Stimulated activated CD4-positive, alpha-beta T cell treated with anti-CD3 and anti-CD28 coated beads, Interleukin-2, amount 100 ng/mL, for 24 hours (primary cell): Measurements from ENCODE around the gene SEL1L3.
"Not testable (repeated sequence)": the region's sequence is repeated elsewhere in the genome, so short reads cannot be mapped to it uniquely, and the experiment has no call there.

Source experiments
- DNase-seq, 2 donors: peaks; one replicate each; pipeline ENCODE4 v3.0.0-alpha.2; 2020

SEL1L3 gene

DNA sequence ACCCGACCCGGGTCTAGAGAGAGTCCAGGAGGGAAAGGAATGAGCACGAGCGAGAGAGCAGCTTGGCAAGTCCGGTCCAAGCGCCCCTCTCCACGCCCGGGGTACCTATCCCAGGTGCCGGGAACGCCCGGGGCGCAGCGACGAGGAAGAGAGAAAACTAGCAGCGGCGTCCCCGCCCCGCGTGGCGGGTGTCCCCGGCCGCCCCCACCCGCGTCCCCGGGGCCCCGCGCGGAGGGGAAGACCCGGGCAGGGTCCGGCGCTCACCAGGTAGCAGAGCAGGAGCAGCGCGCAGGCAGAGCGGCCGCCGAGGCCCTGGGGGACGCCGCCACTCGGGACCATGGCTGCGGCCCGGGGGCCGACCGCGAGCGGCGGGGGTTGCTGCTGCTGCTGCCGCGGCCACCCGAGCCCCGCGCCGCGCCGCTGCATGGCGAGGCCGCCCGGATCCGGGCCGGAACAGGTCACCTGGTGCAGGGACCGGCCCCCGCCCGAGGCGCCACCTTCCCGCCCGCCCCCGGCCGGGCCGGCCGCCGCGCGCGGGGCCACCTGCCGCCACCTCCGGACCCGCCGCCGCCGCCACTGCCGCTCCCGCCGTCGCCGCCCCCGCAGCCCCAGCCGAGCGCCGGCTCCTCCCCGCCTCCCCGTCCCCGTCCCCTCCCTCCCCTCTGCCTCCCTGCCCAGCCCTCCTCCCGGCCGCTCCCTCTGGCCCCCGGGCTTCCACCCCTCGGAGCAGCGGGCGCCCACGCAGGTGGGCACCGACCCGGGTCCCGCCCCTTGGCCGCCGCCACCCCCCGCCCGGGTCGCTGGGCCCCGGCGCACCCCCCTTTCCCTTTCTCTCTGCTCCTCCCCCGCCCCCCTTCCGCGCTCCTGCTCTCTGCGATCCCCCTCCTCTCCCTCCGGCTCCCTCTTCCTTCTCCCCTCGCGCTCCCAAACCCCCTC lies at the start of gene SEL1L3:
TSS of gene SEL1L3 (minus strand) at position 578 of the 936 bp plus-strand sequence. CDS start at position 426, 152 bp downstream.
- peak; percentile 62 to 72 for DNase-seq

DNA sequence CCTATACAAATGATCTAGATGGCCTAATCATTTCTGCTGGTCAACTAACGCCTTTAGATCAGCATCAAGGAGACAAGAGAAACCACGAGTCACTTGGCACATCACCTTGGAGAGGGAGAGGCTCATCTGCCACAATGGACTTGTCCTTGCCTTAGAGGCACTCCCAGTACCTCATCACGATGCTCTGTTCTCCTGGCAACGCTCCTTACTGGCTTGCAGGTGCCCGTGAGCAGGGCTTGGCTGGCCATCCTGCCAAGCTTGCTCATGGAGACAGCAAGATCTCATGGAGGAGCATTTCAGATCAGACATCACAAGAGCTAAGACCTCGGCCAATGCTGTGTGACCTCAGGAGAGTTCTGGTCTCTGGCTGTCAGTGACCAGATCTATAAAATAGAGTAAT lies 48.6 kb upstream of the SEL1L3 start:
- DNase-seq = no peak

DNA sequence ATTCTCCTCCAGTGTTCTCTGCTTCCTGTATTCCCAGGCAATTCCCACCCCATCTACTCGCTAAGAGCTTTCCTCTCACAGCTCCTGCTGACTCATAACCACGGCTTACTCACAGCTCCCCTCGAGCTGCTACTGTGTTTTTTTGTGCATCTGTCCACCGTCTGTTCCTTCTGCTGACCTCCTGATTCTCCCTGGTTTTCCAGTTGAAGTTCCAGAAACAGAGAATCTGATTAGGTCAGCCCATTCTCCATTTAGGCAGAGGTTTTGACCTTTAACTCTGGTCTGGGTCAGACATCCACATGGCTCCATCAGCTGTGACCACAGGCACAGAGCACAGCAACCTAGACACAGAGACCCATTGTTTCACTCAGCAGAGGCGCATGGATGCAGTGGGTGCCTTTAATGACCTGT lies 45.7 kb upstream of the SEL1L3 start:
- DNase-seq = no peak

DNA sequence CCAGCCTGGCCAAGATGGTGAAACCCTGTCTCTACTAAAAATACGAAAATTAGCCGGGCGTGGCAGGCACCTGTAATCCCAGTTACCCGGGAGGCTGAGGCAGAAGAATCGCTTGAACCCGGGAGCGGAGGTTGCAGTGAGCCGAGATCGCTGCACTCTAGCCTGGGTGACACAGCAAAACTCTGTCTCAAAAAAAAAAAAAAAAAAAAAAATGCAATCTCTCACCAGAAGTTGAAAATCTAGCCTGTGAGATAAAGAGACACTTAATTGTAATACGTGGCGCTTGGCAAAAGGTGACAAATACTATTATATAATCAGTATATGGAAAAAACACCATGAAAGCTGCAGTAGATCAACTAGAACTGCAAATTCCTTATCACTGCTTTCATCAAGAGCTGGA lies 43.3 kb upstream of the SEL1L3 start:
- not testable (repeated sequence) for DNase-seq

DNA sequence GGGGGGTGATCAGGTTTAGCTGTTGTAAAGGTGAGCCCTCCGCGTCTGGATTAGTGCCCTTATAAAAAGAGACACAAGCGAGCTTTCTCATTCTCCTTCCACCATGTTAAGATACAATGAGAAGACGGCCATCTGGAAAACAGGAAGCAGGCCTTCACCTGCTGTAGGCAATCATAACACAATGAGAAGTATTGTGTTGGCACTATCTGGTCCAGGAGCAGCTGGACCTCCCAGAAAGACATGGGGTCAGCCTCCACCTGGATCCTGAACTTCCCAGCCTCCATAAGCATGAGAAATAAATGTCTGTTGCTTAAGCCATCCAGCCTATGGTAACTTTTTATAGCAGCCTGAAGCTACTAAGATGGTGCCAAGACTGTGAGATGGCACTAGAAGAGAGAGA lies 42.6 kb upstream of the SEL1L3 start:
- DNase-seq = no peak

DNA sequence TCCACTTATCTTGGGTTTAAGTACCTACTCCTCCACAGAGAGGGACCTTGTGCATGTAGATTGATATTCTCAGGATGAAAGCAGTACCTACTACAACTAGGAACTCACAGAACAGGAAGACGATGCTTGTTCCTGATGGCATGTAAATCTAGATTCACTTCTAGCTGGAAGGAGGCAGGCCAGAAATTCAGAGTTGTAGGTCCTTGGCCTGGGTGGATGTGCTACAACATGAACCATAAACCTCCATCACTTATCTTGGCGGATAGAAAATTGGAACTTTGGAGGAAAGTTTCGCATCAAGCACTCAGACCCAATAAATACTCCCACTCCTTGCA lies 41.9 kb upstream of the SEL1L3 start:
- DNase-seq = no peak

DNA sequence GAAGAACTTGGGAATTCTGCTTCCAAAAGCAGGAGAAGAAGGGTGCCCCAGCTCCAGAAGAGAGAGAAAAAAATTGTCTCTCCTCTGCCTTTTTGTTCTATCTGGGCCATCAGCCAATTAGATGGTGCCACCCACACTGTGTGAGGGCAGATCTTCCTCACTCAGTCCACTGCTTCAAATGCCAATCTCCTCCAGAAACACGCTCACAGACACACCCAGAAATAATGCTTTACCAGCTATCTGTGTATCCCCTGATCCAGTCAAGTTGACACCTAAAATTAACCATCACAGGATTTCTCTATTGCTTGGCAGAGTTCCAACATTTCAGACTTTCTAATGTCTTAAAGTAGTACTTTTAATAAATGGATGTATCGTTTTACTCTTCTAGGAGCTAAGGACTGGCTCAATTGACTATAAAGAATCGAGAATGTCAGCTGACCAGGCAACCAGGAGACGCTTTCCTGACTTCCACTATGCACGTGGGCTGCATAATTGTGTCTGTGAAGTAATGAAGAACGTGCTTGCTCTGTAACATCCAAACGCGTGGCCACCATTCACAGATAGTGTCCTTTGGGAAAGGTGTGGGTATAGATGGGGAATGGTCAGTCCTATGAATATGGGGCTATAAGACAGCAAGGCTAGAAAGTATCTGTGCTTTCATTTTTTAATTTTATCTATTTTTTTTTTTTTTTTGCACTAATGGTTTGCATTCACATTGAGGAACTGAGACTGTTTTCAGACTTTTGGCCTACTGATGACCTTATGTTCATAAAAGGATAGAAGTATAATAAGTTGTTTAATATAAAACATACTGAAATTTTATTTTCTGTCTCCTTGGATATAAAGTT lies 41.3 kb upstream of the SEL1L3 start:
- DNase-seq = no peak

DNA sequence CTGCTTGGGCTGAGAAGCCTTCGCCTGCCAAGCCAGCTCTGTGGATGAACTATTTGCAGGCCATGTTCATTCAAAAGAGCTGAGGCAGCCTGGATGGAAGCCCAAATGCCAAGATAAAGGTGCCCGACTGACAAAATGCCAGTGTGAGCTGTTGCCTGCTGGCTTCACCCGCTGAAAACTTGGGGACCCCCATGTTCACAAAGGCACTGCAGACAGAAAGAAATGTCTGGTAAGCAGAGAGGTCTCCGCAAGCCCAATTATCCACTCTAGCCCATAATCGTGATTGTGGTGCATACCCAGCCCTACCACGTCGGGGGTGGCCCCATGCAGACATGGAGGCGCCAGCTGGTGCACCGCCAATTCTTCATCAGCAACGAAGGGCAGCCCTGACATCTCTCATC lies 38.2 kb upstream of the SEL1L3 start:
- DNase-seq = no peak

DNA sequence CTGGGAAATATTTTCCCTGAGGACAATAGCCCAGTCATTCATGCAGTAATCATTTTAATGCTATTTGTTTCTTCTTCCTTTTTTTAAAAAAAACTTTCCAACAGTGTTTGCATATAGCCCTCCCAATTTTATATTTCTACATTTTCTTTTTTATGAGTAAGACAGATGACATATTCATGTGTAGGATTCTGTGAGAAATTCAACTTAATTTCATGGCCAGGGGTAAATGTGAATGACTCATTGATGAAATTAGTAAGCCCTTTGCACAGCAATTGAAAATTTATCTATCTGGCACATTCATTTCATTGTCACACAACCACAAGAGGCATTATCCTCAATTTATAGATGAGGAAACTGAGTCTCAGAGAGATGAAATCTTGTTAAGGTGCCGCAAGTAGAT lies 37.5 kb upstream of the SEL1L3 start:
- DNase-seq = no peak

DNA sequence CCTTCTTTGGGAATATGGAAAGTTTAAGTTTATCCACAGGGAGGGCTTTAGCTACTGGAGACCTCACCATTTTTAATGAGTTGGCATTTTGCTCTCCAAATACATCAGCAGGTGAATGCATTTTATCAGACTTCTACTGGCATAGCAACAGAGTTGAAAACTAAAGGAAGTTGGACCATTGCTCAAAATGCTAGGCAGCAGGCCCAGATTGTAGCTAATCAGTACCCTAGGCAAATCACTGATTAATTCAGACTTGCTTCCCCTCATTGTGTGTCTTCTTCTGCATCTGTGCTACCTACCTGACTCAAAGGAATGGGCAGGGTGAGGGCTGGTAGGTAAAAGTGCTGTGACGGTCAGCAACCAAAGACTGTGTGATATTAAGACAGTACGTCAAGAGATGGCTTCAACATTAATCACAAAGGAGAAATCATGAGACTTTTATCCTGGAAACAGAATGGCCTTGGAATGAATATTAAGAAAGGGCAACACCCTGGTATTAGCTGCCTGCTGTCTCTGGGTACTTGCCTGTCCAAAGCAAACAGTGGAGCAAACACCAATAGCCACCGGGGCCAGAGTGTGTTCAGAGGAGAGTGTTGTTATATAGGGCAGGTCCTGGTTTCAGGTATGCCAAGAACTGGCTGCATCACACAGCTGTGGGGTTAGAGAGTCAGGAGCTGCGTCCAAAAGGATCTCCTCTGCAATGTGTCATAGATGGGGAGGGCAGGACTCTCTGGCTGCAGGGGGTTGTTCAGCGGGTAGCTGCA lies 34.2 kb upstream of the SEL1L3 start:
- no peak for DNase-seq

DNA sequence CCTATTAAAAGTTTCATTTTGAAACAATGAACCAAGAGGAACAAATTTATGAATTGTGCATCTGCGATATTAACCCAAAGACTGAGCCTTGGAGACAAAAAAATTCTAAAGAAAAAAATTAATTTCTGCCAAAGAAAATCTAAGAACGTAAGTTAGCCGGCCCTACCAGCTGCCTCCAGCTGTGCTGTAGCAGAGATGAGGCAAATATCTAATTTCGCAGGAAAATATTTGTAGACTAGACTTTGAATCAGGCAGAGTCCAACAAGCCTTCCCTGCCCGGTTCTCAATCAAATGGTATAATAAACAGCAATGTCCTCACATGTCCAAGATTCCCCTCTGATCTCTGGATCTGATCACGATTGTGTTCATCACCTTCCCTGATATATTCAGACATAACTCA lies 30.0 kb upstream of the SEL1L3 start:
- DNase-seq = no peak

DNA sequence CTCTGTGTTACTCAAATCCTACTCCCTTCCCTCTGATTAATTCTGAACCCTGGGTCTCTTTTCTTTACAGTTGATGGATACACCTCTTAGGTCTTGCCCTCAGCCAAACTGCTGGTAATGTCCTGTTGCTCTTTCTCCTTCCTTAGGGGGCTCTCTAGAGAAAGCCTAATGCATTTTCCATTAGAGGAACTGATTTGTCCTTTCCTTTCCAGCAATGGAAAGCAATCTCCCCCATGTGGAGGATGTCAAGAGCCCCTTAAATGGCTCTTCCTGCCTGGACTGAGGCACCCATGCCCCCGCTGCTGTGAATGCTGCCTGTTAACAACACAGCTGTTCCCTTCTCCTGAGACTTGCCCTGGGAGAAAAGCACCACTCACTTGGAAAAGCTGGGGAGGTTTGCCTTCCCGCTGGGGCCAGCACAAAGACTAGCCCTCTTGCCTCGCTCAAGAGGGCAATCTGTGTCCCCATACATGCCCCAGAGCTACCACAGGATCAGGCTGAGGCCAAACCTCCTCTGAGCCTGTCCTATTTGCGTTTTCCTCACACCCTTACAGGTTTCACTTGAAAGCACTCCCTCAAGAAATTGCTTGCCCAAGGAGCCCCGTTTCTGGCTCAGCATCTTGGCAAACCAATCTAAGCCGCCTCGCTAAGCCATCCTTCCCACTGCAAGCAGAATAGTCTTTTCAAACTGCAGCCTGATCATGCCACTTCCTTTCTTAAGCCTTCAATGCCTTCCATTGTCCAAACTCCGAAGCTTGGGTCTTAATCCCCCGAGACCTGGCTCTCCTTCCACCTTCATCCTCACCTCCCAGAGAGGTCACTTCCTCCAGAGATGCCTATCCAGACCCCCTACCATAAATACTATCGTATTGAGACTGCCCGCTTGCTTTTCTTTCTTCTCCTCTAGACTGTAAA lies 28.0 kb upstream of the SEL1L3 start:
- DNase-seq = no peak

DNA sequence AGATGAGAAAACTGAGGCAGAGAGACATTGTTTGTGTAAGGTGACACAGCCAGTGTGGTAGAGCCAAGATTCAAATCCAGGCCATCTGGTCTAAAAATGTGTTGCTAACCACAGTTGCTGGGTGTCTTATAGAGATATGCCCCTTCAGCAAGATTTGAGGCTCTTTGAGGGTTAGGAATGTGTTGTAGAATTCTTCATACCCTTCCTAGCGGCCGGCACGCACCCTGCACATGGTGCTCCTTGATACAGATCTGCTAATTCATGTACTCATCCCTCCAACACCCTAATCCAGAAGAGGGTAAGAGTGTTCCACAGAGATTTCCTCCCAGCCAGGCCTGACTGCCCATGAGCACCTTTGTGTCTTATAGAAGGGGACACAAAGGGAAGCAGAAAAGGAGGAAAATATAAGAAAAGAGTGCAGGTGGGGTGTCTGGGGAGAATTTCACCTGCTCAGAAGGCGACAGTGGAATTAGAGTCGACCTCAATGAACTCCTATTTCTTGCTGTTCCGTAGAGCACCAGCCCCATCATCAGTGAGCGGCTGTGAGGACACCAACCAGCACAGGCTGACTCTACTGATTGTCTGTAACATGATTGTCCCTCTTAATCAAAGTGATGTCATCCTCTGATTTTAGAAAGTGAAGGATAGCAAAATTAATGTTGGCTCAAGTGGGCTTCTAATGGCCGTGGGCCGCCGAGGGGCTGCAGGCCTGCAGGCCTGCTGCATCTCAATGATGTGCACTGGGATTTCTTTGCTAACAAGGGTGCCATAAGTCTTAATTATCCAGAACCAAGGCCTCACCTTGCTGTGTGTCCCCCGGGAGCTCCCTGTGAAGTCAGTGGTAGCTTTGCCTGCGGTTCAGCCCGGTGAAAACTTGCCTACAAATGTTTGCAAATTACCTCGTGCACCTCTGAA lies 27.1 kb upstream of the SEL1L3 start:
- no peak for DNase-seq

DNA sequence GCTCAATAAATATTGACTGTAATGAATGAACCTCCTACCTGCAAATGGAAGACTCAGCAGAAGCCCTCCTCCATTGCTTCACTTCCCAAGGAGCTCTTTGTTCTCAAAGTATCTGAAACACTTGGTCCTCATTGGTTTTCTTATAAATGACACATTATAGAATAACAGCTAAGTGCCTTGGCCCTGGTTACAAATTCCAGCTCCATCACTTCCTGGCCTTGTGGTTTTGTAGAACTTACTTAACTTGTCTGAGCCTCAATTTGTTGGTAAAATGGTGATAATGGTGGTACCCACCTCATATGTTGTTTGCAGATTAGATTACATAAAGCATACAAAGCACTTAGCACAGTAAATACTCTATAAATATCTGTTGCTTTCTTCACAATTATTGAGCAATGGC lies 26.0 kb upstream of the SEL1L3 start:
- no peak for DNase-seq

DNA sequence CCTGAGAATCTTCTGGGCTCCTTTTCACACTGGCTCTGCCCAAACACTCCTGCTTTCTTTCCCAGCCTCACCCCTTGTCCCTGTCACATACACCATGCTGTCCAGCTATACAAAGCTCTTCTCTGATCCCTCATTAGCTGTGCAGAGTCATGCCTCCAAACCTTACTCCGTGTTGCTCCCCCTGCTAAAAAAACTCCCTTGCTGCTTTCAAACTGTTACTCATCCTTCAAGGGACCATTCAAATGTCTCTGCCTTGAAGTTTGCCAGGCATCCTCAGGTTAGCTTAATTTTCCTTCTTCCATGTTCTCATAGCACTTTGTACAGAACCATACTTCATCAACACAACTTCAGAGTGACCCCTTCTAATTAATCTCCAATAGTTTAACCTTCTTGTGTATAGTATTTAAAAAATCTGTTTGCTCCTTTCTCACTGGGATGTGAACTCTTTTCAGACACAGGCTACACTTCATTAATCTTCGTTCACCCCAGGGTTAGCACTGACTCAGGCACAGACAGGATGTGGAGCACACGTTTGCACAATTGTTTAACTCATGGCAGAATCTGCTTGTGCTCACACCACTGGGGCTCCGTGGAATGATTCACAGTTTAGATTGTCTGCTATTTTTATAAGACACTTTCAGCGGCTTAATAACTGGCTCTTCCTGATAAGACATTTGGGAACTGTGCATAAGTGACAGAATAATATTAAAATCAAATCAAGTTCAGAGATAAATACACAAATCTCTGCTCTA lies 21.4 kb upstream of the SEL1L3 start:
- no peak for DNase-seq

DNA sequence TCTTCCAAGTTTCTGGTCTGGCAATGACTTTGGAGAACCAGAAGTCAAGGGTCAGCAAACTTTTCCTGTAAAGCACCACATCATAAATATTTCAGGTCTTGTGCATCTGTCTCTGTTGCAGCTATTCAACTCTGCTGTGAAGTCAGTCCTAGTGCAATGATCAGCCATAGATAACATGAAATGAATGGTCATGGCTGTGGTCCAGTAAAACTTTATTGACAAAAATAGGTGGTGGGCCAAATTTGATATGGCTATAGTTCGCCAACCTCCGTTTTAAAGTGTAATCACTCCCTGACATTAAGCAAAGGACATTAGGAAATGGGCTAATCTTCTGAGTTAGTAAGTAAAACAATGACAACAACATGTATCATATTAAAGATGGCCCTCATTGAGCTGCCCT lies 20.8 kb upstream of the SEL1L3 start:
- no peak for DNase-seq

DNA sequence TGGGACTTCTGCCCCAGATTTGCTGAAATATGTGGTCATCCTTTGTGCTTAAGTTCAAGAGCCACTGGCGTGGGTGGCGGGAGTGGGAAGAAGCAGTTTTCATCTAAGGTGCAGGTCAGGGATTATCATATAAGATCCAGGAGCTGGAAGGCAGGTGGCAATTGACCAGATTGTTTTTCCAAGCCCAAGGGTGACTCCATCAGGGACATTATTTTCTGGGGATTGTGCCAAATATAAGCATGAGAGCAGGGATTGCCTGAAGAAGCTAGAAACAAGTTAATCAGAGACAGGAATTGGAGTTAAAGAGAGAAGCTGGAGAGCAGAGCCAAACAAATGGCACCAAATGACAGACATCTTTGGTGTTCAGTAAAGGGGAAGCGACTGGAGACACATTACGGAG lies 19.4 kb upstream of the SEL1L3 start:
- no peak for DNase-seq

DNA sequence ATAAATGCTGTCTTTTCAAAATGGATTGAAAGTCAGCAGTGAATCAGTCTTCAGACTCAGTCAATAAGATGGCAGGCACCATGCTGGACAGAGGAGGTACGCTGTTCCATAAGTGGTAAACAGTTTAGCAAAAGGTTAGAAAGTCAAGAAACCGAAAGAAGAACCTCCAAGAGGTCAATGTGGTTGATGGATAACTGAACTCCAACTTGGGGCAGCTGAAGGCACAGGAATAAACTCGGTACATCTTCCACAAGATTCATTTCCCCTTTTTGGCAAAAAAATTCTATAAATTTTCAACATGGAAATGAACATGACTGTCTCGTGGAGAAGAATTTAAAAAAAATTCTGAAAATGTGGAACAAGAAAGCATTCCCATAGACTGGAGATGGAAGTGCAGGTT lies 18.4 kb upstream of the SEL1L3 start:
- DNase-seq = no peak

DNA sequence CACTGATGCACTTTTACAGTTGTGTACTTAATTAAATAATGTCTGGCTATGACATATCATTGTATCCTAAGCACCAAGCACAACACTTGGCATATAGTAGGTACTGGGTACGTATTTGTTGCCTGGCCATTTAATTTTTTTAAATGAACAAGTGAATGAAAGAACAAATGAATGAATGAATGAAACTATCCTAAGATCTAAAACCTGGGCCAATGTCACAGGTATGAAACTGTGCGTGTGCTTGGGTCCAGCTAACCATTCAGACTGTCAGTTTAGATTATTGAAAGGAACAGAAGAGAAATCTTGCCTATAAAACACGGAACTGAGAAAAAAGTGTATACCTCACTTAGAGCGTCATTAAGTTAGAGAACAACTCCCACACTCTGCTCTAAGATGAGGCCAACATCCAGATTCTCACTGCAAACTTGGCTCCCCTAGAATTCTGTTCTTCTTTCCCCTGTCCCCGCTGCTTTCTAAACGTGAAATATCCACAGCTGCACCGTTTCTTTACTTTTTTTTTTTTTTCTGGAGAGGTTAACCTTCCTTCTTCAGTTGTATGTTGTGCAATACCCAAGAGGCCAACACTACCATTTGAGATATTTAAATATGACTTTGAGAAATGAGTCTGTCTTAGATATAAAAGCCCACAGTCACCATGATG lies 17.3 kb upstream of the SEL1L3 start:
- no peak for DNase-seq

DNA sequence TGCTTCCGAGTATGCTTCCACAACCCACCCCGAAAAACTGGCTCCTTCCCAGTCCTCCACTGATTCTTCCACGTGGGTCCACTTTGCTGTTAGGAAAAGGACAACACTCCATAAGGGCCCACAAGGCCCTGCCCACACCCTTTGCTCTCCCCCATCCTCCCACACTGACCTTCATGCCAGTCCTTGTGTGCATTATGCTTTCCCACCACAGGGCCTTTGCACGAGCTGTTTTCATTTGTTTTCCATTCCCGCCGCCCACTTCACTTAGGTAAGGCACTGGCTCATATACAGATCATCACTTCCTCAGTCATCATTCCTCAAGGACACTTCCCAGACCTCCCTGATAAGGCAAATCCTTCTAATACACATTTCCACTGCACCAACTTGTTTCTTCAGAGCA lies 16.8 kb upstream of the SEL1L3 start:
- DNase-seq = no peak
